ENCODE data around the gene TALDO1. TPM values are rescaled to one million over a fixed set of nuclear protein-coding genes. Genes with fewer than 3 reads are reported as not detected.

TALDO1 gene
- total RNA-seq, 1 experiment from 2014 or later = 268 TPM

GRCh38 chr11:792535-792821 lies 45.2 kb downstream of the TALDO1 start:
- TF ChIP-seq CTCF (conservative IDR thresholded peaks at IDR 0.05) = no peak
- no peak for DNase-seq
- Histone ChIP-seq H2BK20ac (ENCODE audit: low read depth, low read length, poor library complexity, severe bottlenecking) (no peak overlapping the region), H3K27me3 (ENCODE audit: insufficient read depth, low read length) (no peaks in the 10 kb centered on the region), H3K14ac (ENCODE audit: insufficient read depth, low read length) (no peak overlapping the region), H3K79me1 (ENCODE audit: insufficient read depth, low read depth, low read length, poor library complexity, severe bottlenecking) (no peaks in the 10 kb centered on the region), H3T11ph (ENCODE audit: low read length) (no peak overlapping the region), H3K4me1 (ENCODE audit: insufficient read depth, low read length) (no peaks in the 10 kb centered on the region; the same call in 1 of the 2 replicates), H2BK120ac (ENCODE audit: low read depth, low read length, poor library complexity, severe bottlenecking) (no peak overlapping the region), H2AFZ (ENCODE audit: low read length) (no peak overlapping the region), H3K4ac (ENCODE audit: low read depth, low read length) (no peak overlapping the region), H4K5ac (ENCODE audit: insufficient read length, low read depth, low read length) (no peak overlapping the region), H4K20me1 (ENCODE audit: control insufficient read depth, insufficient read depth, insufficient read length) (peaks cover 2% of the 10 kb centered on the region), H4K8ac (replicated peaks; ENCODE audit: insufficient read length, low read depth, low read length) (no peak overlapping the region), H3K23ac (ENCODE audit: insufficient read length, low read depth, low read length) (no peak overlapping the region), H3K18ac (ENCODE audit: insufficient read length, low read depth, low read length) (no peak overlapping the region), H4K91ac (ENCODE audit: insufficient read length, low read depth, low read length) (no peak overlapping the region), H3K56ac (ENCODE audit: insufficient read length, low read depth, low read length) (no peak overlapping the region), H3K79me2 (ENCODE audit: insufficient read depth, low read length) (no peaks in the 10 kb centered on the region), H3K9me3 (ENCODE audit: control insufficient read depth, low read depth, low read length) (no peaks in the 10 kb centered on the region), H2BK15ac (ENCODE audit: low read depth, low read length) (no peak overlapping the region), H2BK12ac (ENCODE audit: insufficient read length, low read depth, low read length) (no peak overlapping the region), H3K23me2 (ENCODE audit: insufficient read length, low read depth, low read length, poor library complexity, severe bottlenecking) (peaks cover 11% of the 10 kb centered on the region), H2AK5ac (ENCODE audit: insufficient read length, low read length) (no peak overlapping the region), H2BK5ac (ENCODE audit: insufficient read length, low read length) (no peak overlapping the region), H3K27ac (ENCODE audit: insufficient read length, low read depth, low read length) (no peak overlapping the region), H3K9ac (ENCODE audit: extremely low read depth, insufficient read length, low read length) (no peak overlapping the region), H3K4me2 (ENCODE audit: insufficient read depth, insufficient read length, low read length) (no peak overlapping the region)
- Mint-ChIP-seq H3K27ac (no peak overlapping the region), H3K9me3 (no peaks in the 10 kb centered on the region), H3K4me3 (no peak overlapping the region), H3K36me3 (ENCODE audit: insufficient read depth in 1 of 3, low read depth in 3 of 3) (peaks cover 0 to 16% (median 3%) of the 10 kb centered on the region in 3 experiments; a peak in 2 of 7 replicates), H3K27me3 (ENCODE audit: low read depth) (no peaks in the 10 kb centered on the region), H3K4me1 (peaks cover 16 to 39% of the 10 kb centered on the region in 2 experiments)
- no CpG with 5 or more reads among the region's 15 CpGs for WGBS (ENCODE audit: extremely low coverage, insufficient read length, low lambda C conversion rate)

Measured in H9 (cell line).